Stimulated activated effector memory CD8-positive, alpha-beta T cell treated with anti-CD3 and anti-CD28 coated beads, Interleukin-12 subunit alpha, Interleukin-12 subunit beta, amount 100 ng/mL, for 72 hours (primary cell): ENCODE data around the gene SLC9B2.

Source experiments
- ATAC-seq: fragments of 150-1000 bp; cut with Tn5 transposase; 2 replicates; pipeline ENCODE4 v1.10.0; 2021
- DNase-seq, 2 donors: peaks; one replicate each; pipeline ENCODE4 v3.0.0; 2021 to 2022; ENCODE audit warnings: low spot score in 2 of 2
- H3K27ac Mint-ChIP-seq: one replicate; pipeline ENCODE4 v1.8.0; 2022; ENCODE audit warnings: mild to moderate bottlenecking, mixed read lengths
- H3K36me3 Mint-ChIP-seq: one replicate; pipeline ENCODE4 v1.8.0; 2022; ENCODE audit warnings: mild to moderate bottlenecking, mixed read lengths
- H3K4me1 Mint-ChIP-seq: one replicate; pipeline ENCODE4 v1.8.0; 2022; ENCODE audit warnings: mixed read lengths
- H3K4me3 Mint-ChIP-seq: one replicate; pipeline ENCODE4 v1.8.0; 2022; ENCODE audit warnings: mild to moderate bottlenecking, mixed read lengths
- H3K9me3 Mint-ChIP-seq: one replicate; pipeline ENCODE4 v1.8.0; 2022; ENCODE audit warnings: mixed read lengths

SLC9B2 gene

DNA sequence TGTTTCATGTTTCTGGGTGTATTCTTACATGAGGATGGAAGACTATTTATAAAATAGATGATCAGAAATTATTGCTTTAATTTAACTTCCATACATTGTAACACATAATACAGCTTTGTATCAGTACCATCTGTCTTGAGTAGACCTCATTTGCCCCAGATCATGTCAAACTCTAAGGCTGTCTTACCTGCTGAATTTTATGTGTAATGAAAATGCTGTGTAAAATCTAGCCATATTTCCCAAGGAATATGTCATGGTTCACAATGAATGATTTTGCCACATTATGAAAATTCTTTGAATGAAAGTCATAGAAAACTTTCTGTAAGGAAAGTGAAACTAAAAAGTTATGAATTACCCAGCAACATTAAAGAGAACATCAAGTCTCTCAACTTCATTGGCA lies 15.7 kb upstream of the SLC9B2 start:
- ATAC-seq = no peak
- Mint-ChIP-seq H3K4me3 (peak overlapping the region; percentile 11), H3K27ac (peak overlapping the region; percentile 71), H3K9me3 (no peaks in the 10 kb centered on the region), H3K36me3 (no peaks in the 10 kb centered on the region), H3K4me1 (peaks cover 15% of the 10 kb centered on the region)
- DNase-seq = no peak

DNA sequence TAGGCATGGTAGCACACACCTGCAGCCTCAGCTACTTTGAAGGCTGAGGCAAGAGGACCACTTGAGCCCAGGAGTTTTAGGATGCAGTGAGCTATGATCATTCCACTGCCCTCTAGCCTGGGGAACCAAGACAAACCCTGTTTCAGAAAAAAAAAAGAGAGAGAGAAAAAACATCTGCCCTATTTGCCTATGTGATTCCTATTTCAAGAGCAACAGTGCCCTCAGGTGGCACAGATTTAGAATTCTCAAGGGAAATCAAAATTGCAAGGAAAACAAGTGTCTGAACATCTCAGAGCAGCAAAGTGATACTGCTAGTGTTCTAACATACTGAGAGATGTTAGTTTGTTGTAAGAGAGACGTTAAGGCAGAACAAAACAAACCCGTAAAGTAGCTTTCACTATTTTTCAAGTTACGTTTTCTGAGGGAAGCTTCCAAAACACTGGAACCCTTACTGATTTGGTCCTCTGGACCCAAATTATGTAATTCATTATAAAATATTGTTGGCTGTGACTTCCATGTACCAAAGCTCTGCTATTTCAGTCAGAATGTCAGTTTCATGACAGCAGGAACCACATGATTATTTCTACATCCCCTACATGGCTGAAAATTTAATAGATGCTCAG lies 15.2 kb upstream of the SLC9B2 start:
- peaks cover 15% of the 10 kb centered on the region for H3K4me1 Mint-ChIP-seq
- DNase-seq (no peak), ATAC-seq (peak; percentile 69)
- peak overlapping the region; percentile 71 for H3K27ac Mint-ChIP-seq
- no peaks in the 10 kb centered on the region for H3K36me3 Mint-ChIP-seq
- no peak overlapping the region for H3K4me3 Mint-ChIP-seq
- no peaks in the 10 kb centered on the region for H3K9me3 Mint-ChIP-seq

DNA sequence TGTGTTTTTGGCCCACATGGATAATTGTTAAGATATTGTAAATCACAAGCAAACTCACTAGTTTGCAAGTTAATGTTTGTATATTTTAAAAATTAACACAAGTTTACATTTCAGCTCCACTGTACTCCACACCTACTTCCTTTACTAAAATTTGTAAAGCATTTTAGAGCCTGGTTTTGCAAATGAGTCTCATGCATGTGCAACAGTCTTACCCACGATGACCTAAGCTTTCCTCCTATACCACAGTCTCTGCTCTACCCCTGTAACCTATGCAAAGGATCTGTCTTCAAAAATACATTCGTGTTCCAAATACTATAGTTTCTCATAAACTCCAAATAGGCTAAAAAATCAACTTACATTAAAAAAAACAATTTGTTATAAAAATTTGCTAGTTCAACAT lies 12.9 kb upstream of the SLC9B2 start:
- no peak for ATAC-seq
- no peaks in the 10 kb centered on the region for H3K9me3 Mint-ChIP-seq
- H3K4me1 Mint-ChIP-seq = peaks cover 15% of the 10 kb centered on the region
- H3K4me3 Mint-ChIP-seq = no peak overlapping the region
- peaks cover 11% of the 10 kb centered on the region for H3K36me3 Mint-ChIP-seq
- DNase-seq = no peak
- no peak overlapping the region for H3K27ac Mint-ChIP-seq

DNA sequence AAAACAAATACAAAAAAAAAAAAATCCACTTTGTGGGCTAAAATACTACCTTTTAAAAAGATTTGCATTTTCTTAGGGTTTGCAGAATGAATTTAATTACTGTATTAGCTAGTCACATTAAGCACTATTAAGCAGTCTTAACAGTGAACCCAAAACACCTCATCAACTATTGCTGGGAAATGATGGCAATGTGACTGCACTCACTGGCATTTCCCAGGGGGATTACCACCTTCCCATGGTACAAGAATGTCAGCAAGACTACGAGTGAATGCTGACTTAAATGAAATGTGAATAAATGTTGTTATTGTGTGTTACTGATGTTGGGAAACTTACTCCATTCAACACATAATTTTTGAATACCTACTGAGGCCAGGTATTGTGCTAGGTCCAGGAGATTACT lies 10.0 kb upstream of the SLC9B2 start:
- H3K4me3 Mint-ChIP-seq = no peak overlapping the region
- no peaks in the 10 kb centered on the region for H3K9me3 Mint-ChIP-seq
- peaks cover 2% of the 10 kb centered on the region for H3K4me1 Mint-ChIP-seq
- ATAC-seq (no peak), DNase-seq (no peak)
- H3K27ac Mint-ChIP-seq = no peak overlapping the region
- H3K36me3 Mint-ChIP-seq = peaks cover 16% of the 10 kb centered on the region

DNA sequence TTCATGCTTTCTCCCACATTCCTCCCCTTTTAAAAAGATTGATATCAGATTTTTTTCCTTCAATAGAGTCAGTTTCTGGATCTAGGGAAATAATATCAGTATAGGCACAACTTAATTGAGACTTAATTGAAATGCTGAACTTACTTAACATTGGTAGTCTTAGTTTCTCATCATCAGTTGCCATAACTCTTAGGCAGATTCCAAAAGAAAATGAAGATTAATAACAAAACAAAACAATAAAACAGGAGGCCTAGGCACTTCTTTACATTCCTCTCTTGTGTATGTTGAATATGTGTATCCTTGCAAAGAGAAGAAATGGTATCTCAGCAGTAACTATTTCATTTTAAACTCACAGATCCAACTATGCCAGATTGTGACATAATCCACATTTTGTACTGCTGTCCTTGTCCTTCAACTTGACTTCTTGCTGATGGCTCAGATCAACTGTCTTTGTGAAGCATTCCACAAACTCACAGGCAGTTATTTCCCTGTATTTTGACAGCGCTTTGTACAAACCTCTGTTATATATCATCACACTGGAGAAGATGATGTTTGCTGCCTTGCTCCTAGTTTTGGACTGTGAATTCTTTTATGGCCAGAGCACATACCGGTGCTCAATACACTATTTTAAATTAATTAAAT lies 9.1 kb upstream of the SLC9B2 start:
- ATAC-seq = no peak
- Mint-ChIP-seq H3K36me3 (peaks cover 17% of the 10 kb centered on the region), H3K9me3 (no peaks in the 10 kb centered on the region), H3K4me3 (no peak overlapping the region), H3K27ac (no peak overlapping the region), H3K4me1 (no peaks in the 10 kb centered on the region)
- no peak for DNase-seq

GRCh38 chr4:103079621-103080020 lies 3.1 kb upstream of the SLC9B2 start:
- H3K9me3 Mint-ChIP-seq = no peaks in the 10 kb centered on the region
- DNase-seq (no peak), ATAC-seq (no peak)
- H3K4me3 Mint-ChIP-seq = no peak overlapping the region
- H3K4me1 Mint-ChIP-seq = peaks cover 20% of the 10 kb centered on the region
- peaks cover 20% of the 10 kb centered on the region for H3K36me3 Mint-ChIP-seq
- H3K27ac Mint-ChIP-seq = peak overlapping the region; percentile 52

DNA sequence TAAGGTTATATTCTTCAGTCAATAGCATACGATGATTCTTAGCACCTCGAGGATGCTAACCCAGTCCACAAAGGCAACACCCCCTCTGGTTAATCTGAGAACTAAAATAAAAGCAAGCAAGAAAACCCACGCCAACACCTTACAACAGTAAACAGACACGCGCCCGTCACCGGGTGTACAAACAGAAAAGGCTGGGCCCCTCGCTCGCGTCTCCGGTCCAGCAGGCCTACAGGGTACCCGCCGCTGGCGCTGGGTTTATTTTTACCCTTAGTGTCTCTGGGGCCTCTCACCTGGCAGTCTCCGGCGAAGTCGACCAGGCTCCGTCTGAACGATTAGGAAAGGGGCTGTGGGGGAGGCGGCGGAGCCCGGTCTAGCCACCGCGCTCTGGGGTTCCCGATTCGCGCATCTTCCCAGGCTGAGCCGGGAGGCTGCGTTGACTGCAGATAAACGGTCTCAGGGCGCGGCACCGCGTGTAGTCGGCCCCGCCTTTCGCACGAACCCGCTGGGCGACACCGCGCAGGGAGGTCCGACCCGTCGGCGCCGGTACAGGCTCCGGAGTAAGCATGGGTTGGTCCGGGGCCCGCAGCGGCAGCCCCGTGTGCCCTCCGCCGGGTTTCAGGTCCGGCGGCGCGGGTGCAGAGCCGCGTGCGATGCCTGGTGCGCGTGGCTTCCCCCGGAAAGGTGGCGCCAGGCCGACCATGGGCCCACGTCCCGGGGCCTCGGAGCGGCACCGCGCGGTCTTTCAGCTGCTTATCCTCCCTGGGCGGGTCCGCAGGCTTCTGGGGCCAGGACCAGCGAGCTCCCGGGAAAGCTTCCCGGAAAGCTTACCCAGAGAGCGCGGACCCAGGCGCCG lies 441 bp downstream of the SLC9B2 start:
- peak overlapping the region; percentile 94 for H3K4me3 Mint-ChIP-seq
- H3K27ac Mint-ChIP-seq = peak overlapping the region; percentile 96
- peak; percentile 84 for ATAC-seq
- H3K4me1 Mint-ChIP-seq = peaks cover 38% of the 10 kb centered on the region
- H3K36me3 Mint-ChIP-seq = peaks cover 23% of the 10 kb centered on the region
- no peaks in the 10 kb centered on the region for H3K9me3 Mint-ChIP-seq
- DNase-seq = peak; percentile 53 to 88

- no peak for DNase-seq
- Mint-ChIP-seq H3K36me3 (peaks cover 29% of the 10 kb centered on the region), H3K27ac (peak overlapping the region; percentile 96), H3K9me3 (no peaks in the 10 kb centered on the region), H3K4me1 (peaks cover 38% of the 10 kb centered on the region), H3K4me3 (peak overlapping the region; percentile 94)
- ATAC-seq = no peak
Observed at GRCh38 chr4:103075435-103075893, 1.1 kb downstream of the SLC9B2 start.

GRCh38 chr4:103074744-103075434 lies 1.7 kb downstream of the SLC9B2 start:
- ATAC-seq = no peak
- DNase-seq = no peak
- Mint-ChIP-seq H3K27ac (peak overlapping the region; percentile 96), H3K36me3 (peaks cover 32% of the 10 kb centered on the region), H3K4me3 (peak overlapping the region; percentile 94), H3K9me3 (no peaks in the 10 kb centered on the region), H3K4me1 (peaks cover 38% of the 10 kb centered on the region)

DNA sequence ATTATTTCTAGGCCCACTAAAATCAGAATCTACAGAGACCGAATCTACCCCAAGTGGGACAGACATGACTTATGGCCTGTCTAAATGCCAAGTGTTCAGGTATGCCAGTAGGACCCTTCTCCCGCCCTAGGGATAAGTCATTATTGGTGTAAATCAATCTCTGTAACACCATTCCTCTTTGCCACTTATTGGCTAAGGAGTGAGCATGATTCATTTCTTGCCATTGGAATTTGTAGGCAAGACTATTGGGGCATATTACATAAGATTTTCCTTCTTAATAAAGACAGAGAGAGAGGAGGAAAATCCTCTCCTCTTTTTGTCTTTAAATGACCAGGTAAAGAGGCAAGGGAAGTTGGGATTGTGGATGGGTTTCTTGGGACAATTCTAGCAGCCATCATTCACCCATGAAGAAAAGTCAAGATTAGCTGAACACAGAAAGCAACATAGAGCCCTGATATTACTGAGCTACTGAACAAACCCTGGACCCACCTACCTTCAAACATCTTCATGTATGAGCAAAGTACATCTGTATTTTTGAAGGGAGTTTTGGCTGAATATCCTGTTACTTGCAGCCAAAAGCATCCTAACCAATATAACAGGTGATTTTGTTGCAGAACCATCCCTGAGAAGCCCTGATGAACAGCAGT lies 2.6 kb downstream of the SLC9B2 start:
- peaks cover 32% of the 10 kb centered on the region for H3K36me3 Mint-ChIP-seq
- DNase-seq (no peak), ATAC-seq (no peak)
- peak overlapping the region; percentile 94 for H3K4me3 Mint-ChIP-seq
- no peaks in the 10 kb centered on the region for H3K9me3 Mint-ChIP-seq
- peaks cover 38% of the 10 kb centered on the region for H3K4me1 Mint-ChIP-seq
- H3K27ac Mint-ChIP-seq = no peak overlapping the region

DNA sequence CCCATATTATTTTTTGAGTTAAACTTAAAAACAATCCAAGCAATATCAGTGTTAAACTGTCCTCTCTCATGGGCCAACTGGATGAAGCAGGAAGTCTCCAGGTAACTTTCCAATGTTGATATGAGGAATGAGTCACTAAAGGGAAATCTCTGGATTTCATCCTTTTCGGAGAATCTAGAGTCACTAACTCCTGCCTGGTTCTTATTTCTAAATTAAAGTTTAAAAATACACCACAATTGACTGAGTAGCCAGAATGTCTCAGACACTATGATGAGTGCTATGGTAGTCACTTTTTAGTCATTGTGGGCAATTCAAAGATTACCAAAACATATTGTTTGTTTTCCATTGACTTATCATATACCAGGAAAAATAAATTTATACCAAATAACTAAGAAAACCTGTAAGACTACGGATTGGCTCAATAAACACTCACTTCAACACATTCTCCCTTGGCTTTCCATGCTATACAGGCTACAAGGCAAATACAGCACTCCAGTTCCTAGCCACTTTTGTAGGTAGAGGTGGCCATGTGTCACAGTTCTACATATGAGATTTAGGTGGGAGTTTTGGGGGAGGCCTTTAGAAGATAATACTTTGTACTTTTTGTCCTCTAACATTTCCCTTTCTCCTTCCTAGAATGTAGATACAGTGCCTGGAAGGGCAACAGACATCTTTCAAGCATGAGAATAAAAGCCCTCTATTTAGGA lies 8.6 kb downstream of the SLC9B2 start:
- no peak overlapping the region for H3K4me3 Mint-ChIP-seq
- no peaks in the 10 kb centered on the region for H3K9me3 Mint-ChIP-seq
- no peak for DNase-seq
- no peak overlapping the region for H3K27ac Mint-ChIP-seq
- H3K36me3 Mint-ChIP-seq = peaks cover 70% of the 10 kb centered on the region
- ATAC-seq = peak; percentile 91
- H3K4me1 Mint-ChIP-seq = peaks cover 24% of the 10 kb centered on the region

- H3K4me1 Mint-ChIP-seq = no peaks in the 10 kb centered on the region
- no peak for DNase-seq
- no peak overlapping the region for H3K4me3 Mint-ChIP-seq
Observed at GRCh38 chr4:103060453-103061148, 16.0 kb downstream of the SLC9B2 start.

DNA sequence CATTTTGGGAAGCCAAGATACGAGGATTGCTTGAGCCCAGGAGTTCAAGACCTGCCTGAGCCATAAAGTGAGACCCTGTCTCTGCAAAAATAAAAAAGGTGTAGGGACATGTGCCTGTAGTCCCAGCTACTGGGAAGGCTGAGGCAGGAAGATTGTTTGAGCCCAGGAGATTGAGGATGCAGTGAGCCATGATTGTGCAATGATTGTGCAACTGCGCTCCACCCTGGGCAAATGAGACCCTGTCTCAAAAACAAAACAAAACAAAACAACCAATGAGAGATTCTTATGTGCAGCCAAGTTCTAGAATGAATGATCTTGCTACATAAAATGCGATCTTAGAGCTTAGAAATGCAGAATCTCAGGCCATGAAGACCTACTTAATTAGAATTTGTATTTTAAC lies 22.5 kb downstream of the SLC9B2 start:
- ATAC-seq (no peak), DNase-seq (no peak)
- Mint-ChIP-seq H3K4me1 (peaks cover 9% of the 10 kb centered on the region), H3K27ac (no peak overlapping the region), H3K4me3 (no peak overlapping the region), H3K36me3 (peaks cover 41% of the 10 kb centered on the region), H3K9me3 (no peaks in the 10 kb centered on the region)

More at GRCh38 chr4:103060453-103061148, 16.0 kb downstream of the SLC9B2 start:
- peaks cover 63% of the 10 kb centered on the region for H3K36me3 Mint-ChIP-seq
- no peaks in the 10 kb centered on the region for H3K9me3 Mint-ChIP-seq
- no peak for ATAC-seq
- H3K27ac Mint-ChIP-seq = no peak overlapping the region

DNA sequence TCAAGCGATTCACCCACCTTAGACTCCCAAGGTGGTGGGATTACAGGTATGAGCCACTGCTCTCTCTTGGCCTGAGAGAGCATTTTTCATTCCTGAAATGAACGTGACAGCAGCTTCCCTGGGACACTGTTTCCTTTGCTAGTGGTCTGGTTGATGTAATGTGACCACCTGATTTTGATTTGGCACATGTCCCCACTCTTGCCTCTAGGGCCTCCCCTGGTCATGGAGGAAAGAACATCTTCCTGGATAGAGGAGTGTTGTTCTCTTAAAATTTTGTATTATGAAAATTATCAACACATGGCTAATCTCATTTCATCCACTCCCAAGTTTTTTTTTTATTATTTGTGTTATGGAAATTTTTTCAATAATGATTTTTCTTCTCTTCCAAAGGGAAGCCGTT lies 23.8 kb downstream of the SLC9B2 start:
- Mint-ChIP-seq H3K4me1 (peaks cover 9% of the 10 kb centered on the region), H3K9me3 (no peaks in the 10 kb centered on the region), H3K36me3 (peaks cover 43% of the 10 kb centered on the region), H3K27ac (no peak overlapping the region), H3K4me3 (no peak overlapping the region)
- ATAC-seq (no peak), DNase-seq (no peak)
